B cell (primary cell): ENCODE measurements around the gene EEPD1. TPM values are rescaled to one million over a fixed set of nuclear protein-coding genes. Genes with fewer than 3 reads are reported as not detected.
"Not testable (repeated sequence)": the region's sequence is repeated elsewhere in the genome, so short reads cannot be mapped to it uniquely, and the experiment has no call there.

Experiments
- ATAC-seq: fragments of 200-7000 bp; cut with Tn5 transposase; one replicate; pipeline ENCODE4 v1.10.0; 2021; ENCODE audit warnings: low read depth, mild to moderate bottlenecking, moderate number of reproducible peaks, moderate library complexity
- CTCF ChIA-PET: fragments of 350-600 bp; sonication (Branson Sonifier 250); formaldehyde crosslinking; loops from one replicate; lab custom pipeline; 2021; ENCODE audit warnings: antibody characterized with exemption, inconsistent platforms; lab: Charles Lee
- POLR2A ChIA-PET: fragments of 350-600 bp; sonication (Branson Sonifier 250); formaldehyde crosslinking; loops from one replicate; lab custom pipeline; 2021; ENCODE audit warnings: antibody characterized with exemption; lab: Charles Lee
- DNase-seq: peaks from one replicate; pipeline ENCODE4 v3.0.0; 2013
- H2AFZ ChIP-seq: 2 replicates; pipeline ENCODE4 v1.6.1; 2012; ENCODE audit warnings: mild to moderate bottlenecking, low read depth, low read length; ENCODE audit not compliant: insufficient read depth, poor library complexity, severe bottlenecking
- H3K27ac ChIP-seq, 2 donors: 1 replicate in 1 of 2; 2 replicates in 1 of 2; pipeline ENCODE4 v1.5.1; 2012 to 2013; ENCODE audit warnings: low read length in 2 of 2, mild to moderate bottlenecking in 2 of 2, moderate library complexity in 1 of 2
- H3K27me3 ChIP-seq, 4 experiments: fragments of 200-600 bp in 1 of 4; sonication (generic) in 1 of 4; replicated peaks in 1 of 4; 1 replicate in 2 of 4; 2 replicates in 2 of 4; pipeline versions ENCODE4 v1.6.1 to v1.7.0; 2013 to 2016; ENCODE audit warnings: low read length in 3 of 4, mild to moderate bottlenecking in 2 of 4, mixed read lengths in 1 of 4, moderate library complexity in 1 of 4; ENCODE audit not compliant: insufficient read depth in 4 of 4, control insufficient read depth in 3 of 4; ENCODE audit errors: control extremely low read depth in 1 of 4
- H3K36me3 ChIP-seq, 2 experiments: replicated peaks in 1 of 2; 1 replicate in 1 of 2; 2 replicates in 1 of 2; pipeline versions ENCODE4 v1.6.1 to v1.7.1; 2013; ENCODE audit warnings: low read length in 1 of 2; ENCODE audit not compliant: insufficient read depth in 2 of 2, control insufficient read depth in 1 of 2; ENCODE audit errors: control extremely low read depth in 1 of 2, extremely low read depth in 1 of 2
- H3K4me1 ChIP-seq, 2 donors: fragments of 200-600 bp in 1 of 2; sonication (generic) in 1 of 2; 1 replicate in 1 of 2; 2 replicates in 1 of 2; pipeline versions ENCODE4 v1.5.1 to v1.6.1; 2013 to 2017; ENCODE audit warnings: low read length in 2 of 2; ENCODE audit not compliant: control insufficient read depth in 2 of 2, insufficient read depth in 2 of 2
- H3K4me2 ChIP-seq: replicated peaks from 2 replicates; pipeline ENCODE3; 2012; ENCODE audit warnings: mild to moderate bottlenecking, low read depth, low read length; ENCODE audit not compliant: poor library complexity, severe bottlenecking
- H3K4me3 ChIP-seq, 5 experiments: fragments of 200-600 bp in 1 of 5; sonication (generic) in 1 of 5; 1 replicate in 3 of 5; 2 replicates in 2 of 5; pipeline versions ENCODE4 v1.5.1 to v1.7.0; 2011 to 2016; ENCODE audit warnings: low read length in 4 of 5, mild to moderate bottlenecking in 4 of 5, low read depth in 2 of 5, control low read depth in 1 of 5, moderate library complexity in 1 of 5; ENCODE audit not compliant: insufficient read depth in 1 of 5; ENCODE audit errors: control extremely low read depth in 1 of 5, extremely low read depth in 1 of 5
- H3K79me2 ChIP-seq: fragments of 200-600 bp; sonication (generic); one replicate; pipeline ENCODE4 v1.6.0; 2016; ENCODE audit warnings: low read length; ENCODE audit not compliant: control insufficient read depth, insufficient read depth
- H3K9ac ChIP-seq: fragments of 200-600 bp; sonication (generic); 2 replicates; pipeline ENCODE4 v1.6.1; 2017; ENCODE audit warnings: mild to moderate bottlenecking, low read length, moderate library complexity
- H3K9me3 ChIP-seq, 3 donors: one replicate each; pipeline versions ENCODE4 v1.6.1 to v1.7.1; 2013; ENCODE audit warnings: low read length in 2 of 3; ENCODE audit not compliant: control insufficient read depth in 2 of 3, insufficient read depth in 1 of 3; ENCODE audit errors: control extremely low read depth in 1 of 3
- H4K20me1 ChIP-seq: 2 replicates; pipeline ENCODE4 v1.6.0; 2012; ENCODE audit warnings: mild to moderate bottlenecking, low read length; ENCODE audit not compliant: insufficient read depth, control insufficient read depth, poor library complexity, severe bottlenecking
- H3K27ac Mint-ChIP-seq: one replicate; pipeline ENCODE4 v1.8.0; 2021; ENCODE audit warnings: mixed read lengths
- H3K27me3 Mint-ChIP-seq: one replicate; pipeline ENCODE4 v1.8.0; 2021; ENCODE audit warnings: mixed read lengths
- H3K4me1 Mint-ChIP-seq: one replicate; pipeline ENCODE4 v1.8.0; 2021; ENCODE audit warnings: mixed read lengths
- H3K4me3 Mint-ChIP-seq: one replicate; pipeline ENCODE4 v1.8.0; 2021; ENCODE audit warnings: mixed read lengths
- H3K9me3 Mint-ChIP-seq: one replicate; pipeline ENCODE4 v1.8.0; 2022; ENCODE audit warnings: mixed read lengths; ENCODE audit not compliant: insufficient read depth
- CTCF ChIP-seq: fragments of 200-600 bp; IDR thresholded peaks from one replicate; pipeline ENCODE4 v1.8.0; 2022; ENCODE audit warnings: antibody characterized with exemption, mild to moderate bottlenecking
- EZH2 ChIP-seq: IDR thresholded peaks from 2 replicates; pipeline ENCODE4 v1.6.1; 2012; ENCODE audit warnings: borderline replicate concordance, low read depth, mild to moderate bottlenecking, moderate library complexity, low read length; ENCODE audit not compliant: insufficient read depth, poor library complexity, severe bottlenecking
- WGBS: methylation state at CpG from one replicate; pipeline ENCODE4 v1.1.5; 2013; ENCODE audit warnings: missing lambda C conversion rate; ENCODE audit not compliant: insufficient coverage; 5-methylcytosine and 5-hydroxymethylcytosine counted together
- intact Hi-C: fragments of 100-400 bp; cut with micrococcal nuclease; formaldehyde crosslinking; loops from one replicate; pipeline ENCODE4 v1.10.0; 2022
- polyA plus RNA-seq: library from polyadenylated mRNA; depleted of rRNA; stranded (reverse); fragments of >200 nt; gene quantifications from 2 replicates; pipeline ENCODE4 v1.2.3, GENCODE V29; 2012
- total RNA-seq, 2 donors: library from RNA; stranded (reverse); fragments of 120-200 nt in 1 of 2; gene quantifications; 1 replicate in 1 of 2; 2 replicates in 1 of 2; pipeline versions ENCODE4 v1.2.3 to v1.2.4, GENCODE V29; 2013 to 2022

EEPD1 gene
- total and polyA plus RNA-seq, 2 donors (not counting 1 experiment from before 2014, with no cell fraction given), result 0.49 to 4.1 TPM

DNA sequence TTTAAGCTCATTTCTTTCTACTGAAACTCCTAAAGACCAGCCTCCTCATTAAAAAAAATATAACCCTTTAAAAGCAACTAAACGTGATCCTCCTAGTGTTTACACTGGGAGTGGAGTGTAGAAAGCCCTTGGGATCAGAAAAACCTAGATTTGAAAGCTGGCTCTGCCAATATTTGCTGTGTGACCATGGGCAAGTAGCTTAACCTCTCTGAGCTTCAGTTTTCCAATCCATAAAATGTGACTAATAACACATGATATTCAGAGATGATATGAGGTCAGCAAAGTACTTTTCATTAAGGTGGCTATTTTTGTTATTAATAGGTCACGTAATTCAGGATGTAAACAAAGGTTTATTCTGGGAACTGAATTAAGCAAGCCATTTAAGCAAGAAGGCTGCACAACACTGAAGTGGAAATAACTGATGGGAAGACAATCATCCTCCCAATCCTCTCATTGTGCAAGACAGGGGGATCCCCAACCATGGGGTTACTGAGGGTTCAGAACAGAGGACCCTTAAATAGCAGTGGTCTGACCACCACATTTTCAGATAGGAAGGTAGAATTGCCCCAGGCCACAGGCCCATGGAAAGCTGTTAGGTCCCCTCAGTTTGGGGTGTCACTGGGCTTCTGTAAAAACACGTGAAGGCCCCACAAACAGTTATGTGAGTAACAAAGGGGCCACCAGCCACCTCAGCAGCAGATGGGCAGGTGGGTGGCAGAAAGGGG, 49.1 kb upstream of the EEPD1 start:
- Histone ChIP-seq H3K4me3 (no peak overlapping the region), H3K27me3 (no peaks in the 10 kb centered on the region), H4K20me1 (no peaks in the 10 kb centered on the region), H3K9ac (no peak overlapping the region), H3K9me3 (peaks cover 0 to 3% (median 0%) of the 10 kb centered on the region in 3 donors), H3K79me2 (no peaks in the 10 kb centered on the region), H3K27ac (no peak overlapping the region), H3K4me2 (no peak overlapping the region), H3K36me3 (no peaks in the 10 kb centered on the region), H3K4me1 (no peaks in the 10 kb centered on the region), H2AFZ (no peak overlapping the region)
- ChIA-PET POLR2A (no interaction called here), CTCF (no interaction called here)
- TF ChIP-seq CTCF (no peak), EZH2 (no peak)
- no peak for ATAC-seq
- H3K27me3 Mint-ChIP-seq, result no peaks in the 10 kb centered on the region
- H3K9me3 Mint-ChIP-seq, result peaks cover 4% of the 10 kb centered on the region
- H3K4me1 Mint-ChIP-seq, result no peaks in the 10 kb centered on the region
- intact Hi-C loops, result no loop called here
- no peak for DNase-seq
- no peak overlapping the region for H3K4me3 Mint-ChIP-seq
- no peak overlapping the region for H3K27ac Mint-ChIP-seq
- WGBS, result 93% methylated on average over 1 of the region's 3 CpGs

DNA sequence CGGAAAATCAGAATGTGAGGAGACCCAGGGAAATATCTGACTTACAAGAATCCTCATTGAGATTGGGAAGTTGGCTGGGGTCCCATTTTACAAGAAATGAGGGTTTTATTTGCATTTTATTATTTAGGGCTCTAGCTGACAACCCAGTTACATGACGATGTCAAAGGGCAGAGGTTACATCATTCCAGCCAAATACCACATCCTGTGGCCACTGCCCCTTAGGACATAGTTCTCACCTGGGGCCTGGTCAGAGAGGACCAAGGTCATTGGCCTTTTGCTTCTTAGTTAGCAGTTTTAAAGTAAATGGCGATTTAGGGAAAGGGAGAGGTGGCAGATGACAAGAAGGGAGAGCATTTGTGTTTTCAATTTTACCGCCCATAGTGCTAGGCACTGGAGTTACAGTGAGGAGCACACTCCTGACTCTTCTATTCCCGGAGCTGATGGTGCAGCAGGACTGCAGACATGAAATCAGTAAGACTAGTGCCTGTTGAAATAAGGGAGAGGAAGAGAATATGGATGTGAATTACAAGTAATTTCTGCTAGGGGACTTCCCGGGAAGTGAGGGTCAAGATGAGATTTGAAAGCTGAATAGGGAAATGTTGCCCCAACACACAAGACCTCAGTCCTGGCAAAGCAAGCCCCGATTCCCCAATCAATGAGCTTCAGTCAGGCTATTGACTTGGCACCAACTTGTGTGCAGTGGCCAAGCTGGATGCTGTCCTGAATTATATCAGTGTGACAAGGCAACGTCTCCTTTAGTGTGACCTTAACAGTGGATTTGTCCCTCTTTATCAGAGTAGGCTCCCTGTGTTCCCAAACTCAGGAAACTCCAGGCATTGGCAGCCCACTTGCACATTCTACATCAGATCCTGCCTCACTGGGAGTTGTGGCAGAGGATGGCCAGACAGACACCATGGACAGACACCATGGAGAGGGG, 45.8 kb upstream of the EEPD1 start:
- H3K27me3 Mint-ChIP-seq, H2AFZ ChIP-seq, H3K9me3 Mint-ChIP-seq, H3K9me3 ChIP-seq, H3K27ac Mint-ChIP-seq, H4K20me1 ChIP-seq, H3K79me2 ChIP-seq, CTCF ChIA-PET, H3K4me1 Mint-ChIP-seq, ATAC-seq, H3K4me3 ChIP-seq, intact Hi-C loops, H3K36me3 ChIP-seq, POLR2A ChIA-PET, H3K9ac ChIP-seq, H3K4me3 Mint-ChIP-seq, H3K27ac ChIP-seq, H3K4me2 ChIP-seq, H3K27me3 ChIP-seq, H3K4me1 ChIP-seq, DNase-seq: not testable (repeated sequence)
- 100% methylated on average over 2 of the region's 8 CpGs for WGBS
